OCI-M2 (cell line): ENCODE results near the gene KIN.
"Not testable (repeated sequence)": the region's sequence is repeated elsewhere in the genome, so short reads cannot be mapped to it uniquely, and the experiment has no call there.

Experiments used
- DNase-seq: peaks from one replicate; lab custom pipeline; 2025; ENCODE audit not compliant: unreplicated experiment; lab: John Stamatoyannopoulos, UW

KIN gene

GRCh38 chr10:7738536-7739407 is 49.0 kb downstream of the KIN start:
- no peak for DNase-seq

DNA sequence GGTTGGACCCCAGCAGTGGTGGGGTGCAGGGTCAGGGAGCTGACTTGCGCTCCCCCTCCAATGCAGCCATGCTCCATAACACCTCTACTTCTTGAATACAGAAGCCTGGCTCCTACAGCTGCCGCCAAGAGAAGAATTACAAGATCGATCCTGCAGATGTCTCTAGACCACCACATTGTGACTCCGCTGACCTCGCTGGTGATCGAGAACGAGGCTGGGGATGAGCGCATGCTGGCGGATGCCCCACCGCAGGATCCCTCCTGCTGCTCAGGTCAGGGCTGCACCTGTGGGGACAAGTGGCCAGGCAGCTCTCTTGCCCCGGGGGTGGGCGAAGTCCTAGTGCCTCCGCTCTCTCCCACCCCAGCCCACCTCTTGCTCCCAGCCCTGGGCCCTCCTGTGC is 53.0 kb downstream of the KIN start:
- no peak for DNase-seq

DNA sequence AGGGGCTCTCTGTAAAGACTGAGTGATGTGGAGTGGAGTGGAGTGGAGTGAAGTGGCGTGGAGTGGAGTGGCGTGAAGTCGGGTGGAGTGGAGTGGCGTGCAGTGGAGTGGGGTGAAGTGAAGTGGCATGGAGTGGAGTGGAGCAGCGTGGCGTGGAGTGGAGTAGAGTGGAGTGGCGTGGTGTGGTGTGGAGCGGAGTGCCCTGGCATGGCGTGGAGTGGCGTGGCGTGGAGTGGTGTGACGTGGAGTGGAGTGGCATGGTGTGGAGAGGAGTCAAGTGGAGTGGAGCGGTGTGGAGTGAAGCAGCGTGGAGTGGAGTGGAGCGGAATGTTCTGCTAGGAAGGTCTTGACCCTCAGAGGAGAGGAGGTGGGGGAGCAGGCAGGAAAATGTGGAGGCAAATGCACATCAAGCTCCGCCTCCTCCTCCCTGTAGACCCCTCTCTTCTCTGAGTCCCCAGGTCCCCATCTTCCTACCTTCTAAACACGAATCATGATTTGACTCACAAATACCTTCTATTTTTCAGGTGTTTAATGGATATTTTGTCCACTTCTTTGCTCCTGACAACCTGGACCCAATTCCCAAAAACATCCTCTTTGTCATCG is 64.8 kb downstream of the KIN start:
- no peak for DNase-seq

- DNase-seq, result no peak
Measured at GRCh38 chr10:7720478-7720877, 67.3 kb downstream of the KIN start.

GRCh38 chr10:7718685-7719084 is 69.1 kb downstream of the KIN start:
- no peak for DNase-seq

DNA sequence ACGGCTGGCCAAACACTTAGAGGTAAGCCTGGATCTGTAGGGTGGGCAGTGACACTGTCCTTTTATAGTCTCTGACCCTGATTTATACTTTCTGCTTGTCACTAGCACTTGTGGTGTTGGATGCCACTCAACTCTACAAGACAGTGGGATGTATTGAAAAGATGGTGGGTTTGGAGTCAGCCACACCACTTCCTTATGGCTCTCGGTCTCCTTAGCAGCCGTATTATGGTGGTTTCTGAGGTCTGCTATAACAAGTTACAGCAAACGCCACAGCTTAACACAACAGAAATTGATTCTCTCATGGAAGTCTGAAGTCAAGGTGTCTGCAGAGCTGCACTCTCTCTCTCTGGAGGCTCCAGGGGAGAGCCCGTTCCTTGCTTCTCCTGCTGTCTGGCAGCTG is 70.0 kb downstream of the KIN start:
- DNase-seq, result no peak

DNA sequence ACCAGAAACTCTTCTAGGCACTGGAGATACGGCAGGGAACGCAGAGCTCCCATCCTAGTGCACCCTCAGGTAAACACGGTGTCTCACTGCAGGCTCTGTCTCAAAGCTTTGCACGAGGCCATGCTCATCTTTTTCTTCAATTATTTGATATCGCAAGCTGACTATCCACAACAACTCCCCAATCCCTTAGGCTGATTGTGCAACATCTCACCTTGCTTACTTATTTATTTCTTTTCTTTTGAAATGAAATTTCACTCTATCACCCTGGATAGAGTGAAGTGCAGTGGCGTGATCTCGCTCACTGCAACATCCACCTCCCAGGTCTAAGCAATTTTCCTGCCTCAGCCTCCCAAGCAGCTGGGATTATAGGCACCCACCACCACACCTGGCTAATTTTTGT is 72.3 kb downstream of the KIN start:
- no peak for DNase-seq

DNA sequence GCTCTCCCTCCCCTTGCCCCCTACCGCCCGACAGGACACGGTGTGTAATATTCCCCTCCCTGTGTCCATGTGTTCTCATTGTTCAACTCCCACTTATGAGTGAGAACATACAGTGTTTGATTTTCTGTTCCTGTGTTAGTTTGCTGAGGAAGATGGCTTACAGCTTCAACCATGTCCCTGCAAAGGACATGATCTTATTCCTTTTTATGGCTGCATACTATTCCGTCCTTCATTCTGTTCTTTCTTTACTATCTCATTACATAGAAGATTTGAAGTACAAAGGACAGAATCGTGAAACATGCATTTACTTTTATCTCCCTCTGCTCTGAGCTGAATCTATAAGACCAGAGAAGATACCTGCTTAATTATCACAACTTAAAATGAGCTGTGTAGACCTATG is 76.7 kb downstream of the KIN start:
- not testable (repeated sequence) for DNase-seq

- DNase-seq, result no peak
Measured at GRCh38 chr10:7710446-7710845, 77.3 kb downstream of the KIN start.

- no peak for DNase-seq
Measured at GRCh38 chr10:7708832-7709231, 79.0 kb downstream of the KIN start.

DNA sequence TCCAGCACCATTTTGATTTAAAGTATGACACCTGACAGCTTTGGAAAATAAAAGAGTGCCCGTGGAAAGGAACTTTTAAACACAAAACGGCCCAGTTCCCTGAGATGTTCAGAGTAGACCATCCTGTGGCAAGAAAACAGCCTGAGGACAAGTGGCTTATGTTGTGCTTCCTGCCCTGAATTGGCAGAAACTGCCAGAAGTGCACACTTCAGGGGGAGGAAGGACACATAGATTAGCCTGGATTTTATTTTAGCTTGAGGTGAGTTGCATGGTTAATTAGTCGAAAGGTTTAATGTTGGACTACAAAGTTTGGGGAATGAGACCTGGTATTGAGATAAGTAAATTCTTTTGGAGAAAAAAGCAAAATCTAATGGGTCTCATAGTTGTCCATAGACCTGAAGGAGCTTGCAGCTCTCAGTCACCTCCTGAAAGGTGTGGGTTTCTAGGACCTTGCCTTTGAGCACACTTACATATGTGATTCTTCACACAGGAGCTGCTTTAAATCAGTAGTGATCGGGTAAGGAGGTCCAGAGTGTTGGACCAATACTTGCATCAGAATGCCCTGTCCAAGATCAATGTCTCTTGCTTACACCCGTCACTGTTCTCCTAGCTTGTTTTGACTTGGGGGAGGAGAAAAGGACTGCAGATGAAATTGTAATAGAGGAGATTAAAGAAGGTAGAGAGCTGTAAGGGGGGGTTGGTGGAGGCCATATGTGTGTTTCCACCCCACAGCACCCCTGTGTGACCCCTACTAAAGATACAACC is 79.8 kb downstream of the KIN start:
- no peak for DNase-seq

GRCh38 chr10:7707102-7707501 is 80.7 kb downstream of the KIN start:
- DNase-seq, result no peak

DNA sequence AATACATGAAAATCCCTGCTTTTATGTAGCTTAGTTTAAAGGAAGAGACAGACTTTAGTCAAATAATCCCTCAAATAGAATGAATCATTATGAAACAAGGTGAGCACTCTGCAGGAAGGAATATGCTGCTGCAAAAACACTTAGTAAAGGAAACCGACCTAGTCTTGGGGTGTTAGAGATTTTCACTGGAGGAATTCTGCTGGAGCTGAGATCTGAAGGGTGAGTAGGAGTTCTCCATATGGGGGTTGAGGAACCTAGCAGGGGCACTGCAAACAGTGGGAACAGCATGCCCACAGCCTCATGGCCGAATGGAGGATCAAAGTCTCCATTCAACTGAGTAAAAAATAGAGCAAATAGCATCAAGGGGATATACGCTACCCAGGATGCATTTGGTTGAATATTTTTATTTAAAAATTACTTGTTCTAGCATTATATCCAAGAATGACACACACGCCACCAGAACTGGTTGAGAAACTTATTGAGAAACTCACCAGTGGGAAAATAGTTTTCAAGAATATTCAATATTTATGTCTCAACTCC is 81.2 kb downstream of the KIN start:
- no peak for DNase-seq

- DNase-seq, result no peak
Measured at GRCh38 chr10:7705341-7705740, 82.5 kb downstream of the KIN start.

GRCh38 chr10:7704071-7705016 is 83.4 kb downstream of the KIN start:
- no peak for DNase-seq

- DNase-seq, result no peak
Measured at GRCh38 chr10:7703140-7703539, 84.7 kb downstream of the KIN start, which contains the start of gene ITIH2. Gene ITIH2 (plus strand): TSS chr10:7703316. CDS start chr10:7703435, 119 bp downstream.

DNA sequence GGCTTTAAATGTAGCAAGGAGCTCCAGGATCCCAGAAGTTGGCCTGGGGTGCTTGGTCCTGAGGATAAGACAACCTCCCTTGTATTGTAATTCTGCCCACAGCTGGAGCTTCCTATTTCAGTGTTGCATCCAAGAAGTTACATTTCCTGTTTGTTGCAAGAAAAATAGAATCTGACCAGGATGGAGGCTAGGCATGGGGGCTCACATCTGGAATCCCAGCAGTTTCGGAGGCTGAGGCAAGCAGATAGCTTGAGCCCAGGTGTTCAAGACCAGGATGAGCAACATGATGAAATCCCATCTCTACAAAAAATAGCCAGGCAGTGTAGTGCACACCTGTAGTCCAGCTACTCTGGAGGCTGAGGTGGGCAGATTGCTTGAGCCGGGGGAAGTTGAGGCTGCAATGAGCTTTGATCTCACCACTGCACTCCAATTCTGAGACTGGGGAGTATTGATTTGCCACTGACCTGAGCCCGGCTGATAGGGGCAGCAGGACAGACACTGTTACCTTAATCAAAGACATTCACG is 85.4 kb downstream of the KIN start:
- DNase-seq, result no peak

GRCh38 chr10:7701158-7701742 is 86.5 kb downstream of the KIN start:
- no peak for DNase-seq
